Measurements from ENCODE around the gene UBE2V1.

UBE2V1 gene

DNA sequence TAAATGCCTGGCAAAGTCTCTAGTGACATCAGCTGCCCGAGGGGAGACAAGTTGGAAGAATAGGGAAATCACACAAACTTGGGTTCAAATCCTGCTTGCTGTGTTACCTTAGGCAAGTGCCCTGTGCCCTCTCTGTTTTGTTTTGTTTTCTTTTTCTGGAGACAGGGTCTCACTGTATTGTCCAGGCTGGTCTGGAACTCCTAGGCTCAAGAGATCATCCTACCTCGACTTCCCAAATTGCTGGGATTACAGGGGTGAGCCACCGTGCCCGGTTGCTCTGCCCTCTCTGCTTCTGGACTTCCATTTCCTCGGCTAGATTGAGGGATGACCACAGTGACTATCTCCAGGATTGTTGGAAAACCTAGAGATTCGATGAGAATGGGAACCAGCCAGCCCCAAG is 74.8 kb downstream of the UBE2V1 start:
- Histone ChIP-seq H3K4me3 (ENCODE audit: low read depth in 1 of 2, low read length in 1 of 2) (no peak overlapping the region), H3K36me3 (no peaks in the 10 kb centered on the region), H3K27me3 (no peaks in the 10 kb centered on the region), H3K9me3 (no peaks in the 10 kb centered on the region), H3K27ac (no peak overlapping the region), H3K4me1 (ENCODE audit: control insufficient read depth in 1 of 2, insufficient read depth in 1 of 2, low read depth in 1 of 2, low read length in 1 of 2) (peaks cover 0 to 8% of the 10 kb centered on the region in 2 experiments)
- TF ChIP-seq CTCF (IDR thresholded peaks at IDR 0.05): no peak

- H3K4me1 ChIP-seq (ENCODE audit: control insufficient read depth in 1 of 2, insufficient read depth in 1 of 2, low read depth in 1 of 2, low read length in 1 of 2): peaks cover 0 to 8% of the 10 kb centered on the region in 2 experiments
- H3K27me3 ChIP-seq: no peaks in the 10 kb centered on the region
- TF ChIP-seq CTCF (IDR thresholded peaks at IDR 0.05): no peak
- no peaks in the 10 kb centered on the region for H3K9me3 ChIP-seq
- no peaks in the 10 kb centered on the region for H3K36me3 ChIP-seq
- H3K27ac ChIP-seq: no peak overlapping the region
- H3K4me3 ChIP-seq (ENCODE audit: low read depth in 1 of 2, low read length in 1 of 2): no peak overlapping the region
Observed at GRCh38 chr20:50037575-50037974, 75.4 kb downstream of the UBE2V1 start.

DNA sequence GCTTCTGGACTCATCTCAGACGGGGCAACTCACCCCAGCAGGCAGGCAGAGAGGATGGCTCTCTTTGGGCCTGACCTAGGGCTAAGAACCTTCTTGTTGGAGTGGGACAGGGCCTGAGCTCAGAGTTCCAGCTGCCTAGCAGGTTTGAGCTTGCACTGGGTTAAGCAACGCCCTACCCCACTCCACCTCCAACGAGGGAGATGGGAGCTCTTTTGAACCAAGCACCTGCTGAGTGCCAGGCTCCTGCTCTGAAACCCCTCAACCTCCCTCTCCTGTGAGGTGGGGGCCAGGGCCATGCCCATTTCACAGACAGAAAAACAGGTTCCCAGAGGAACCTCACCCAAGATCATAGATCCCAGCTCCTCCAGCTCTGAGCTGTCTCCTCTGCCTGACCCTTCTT is 75.8 kb downstream of the UBE2V1 start:
- Histone ChIP-seq H3K36me3 (no peaks in the 10 kb centered on the region), H3K4me3 (ENCODE audit: low read depth in 1 of 2, low read length in 1 of 2) (no peak overlapping the region), H3K27me3 (no peaks in the 10 kb centered on the region), H3K9me3 (no peaks in the 10 kb centered on the region), H3K27ac (no peak overlapping the region), H3K4me1 (ENCODE audit: control insufficient read depth in 1 of 2, insufficient read depth in 1 of 2, low read depth in 1 of 2, low read length in 1 of 2) (peaks cover 0 to 8% of the 10 kb centered on the region in 2 experiments)
- no peak for TF ChIP-seq CTCF (IDR thresholded peaks at IDR 0.05)

DNA sequence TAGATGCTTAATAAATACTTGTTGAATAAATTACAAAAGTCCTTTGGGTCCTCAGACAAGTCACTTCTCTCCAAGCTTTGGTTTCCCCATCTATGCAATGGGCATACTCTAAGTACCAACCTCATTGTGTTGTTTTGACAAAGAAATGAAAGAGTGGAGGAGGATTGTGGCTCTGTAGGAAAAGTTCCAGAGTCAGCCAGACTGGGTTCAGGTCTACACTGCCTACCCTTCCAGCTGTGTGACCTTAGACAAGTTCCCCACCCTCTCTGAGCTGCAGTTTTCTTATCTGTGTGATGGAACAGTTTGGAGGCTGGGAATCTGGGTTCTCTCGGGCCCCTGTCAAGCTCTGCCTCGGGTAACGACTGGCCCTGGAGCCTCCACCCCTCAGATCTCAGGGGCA is 76.2 kb downstream of the UBE2V1 start:
- no peak overlapping the region for H3K4me3 ChIP-seq (ENCODE audit: low read depth in 1 of 2, low read length in 1 of 2)
- H3K4me1 ChIP-seq (ENCODE audit: control insufficient read depth in 1 of 2, insufficient read depth in 1 of 2, low read depth in 1 of 2, low read length in 1 of 2): peaks cover 0 to 7% of the 10 kb centered on the region in 2 experiments
- no peaks in the 10 kb centered on the region for H3K9me3 ChIP-seq
- H3K27ac ChIP-seq: no peak overlapping the region
- H3K36me3 ChIP-seq: no peaks in the 10 kb centered on the region
- H3K27me3 ChIP-seq: no peaks in the 10 kb centered on the region
- TF ChIP-seq CTCF (IDR thresholded peaks at IDR 0.05): no peak

- no peak overlapping the region for H3K27ac ChIP-seq
Observed at GRCh38 chr20:50034567-50035180, 78.3 kb downstream of the UBE2V1 start.

More at GRCh38 chr20:50034567-50035180, 78.3 kb downstream of the UBE2V1 start:
- TF ChIP-seq CTCF (IDR thresholded peaks at IDR 0.05): no peak
- Histone ChIP-seq H3K4me1 (ENCODE audit: control insufficient read depth in 1 of 2, insufficient read depth in 1 of 2, low read depth in 1 of 2, low read length in 1 of 2) (no peaks in the 10 kb centered on the region), H3K36me3 (no peaks in the 10 kb centered on the region), H3K9me3 (no peaks in the 10 kb centered on the region), H3K4me3 (ENCODE audit: low read depth in 1 of 2, low read length in 1 of 2) (no peak overlapping the region), H3K27me3 (no peaks in the 10 kb centered on the region)

All from neutrophil (primary cell).